HG03095 (cell line): ENCODE measurements around the gene SLX4.

Experiments used
- ATAC-seq: cut with Tn5 transposase; IDR thresholded peaks from one replicate; pipeline ENCODE4 v1.9.1; 2021; ENCODE audit warnings: moderate library complexity; ENCODE audit not compliant: unreplicated experiment

The SLX4 gene

GRCh38 chr16:3561626-3562025, 49.8 kb downstream of the SLX4 start:
- ATAC-seq: no peak

GRCh38 chr16:3554351-3554928, 57.0 kb downstream of the SLX4 start:
- ATAC-seq: no peak

- ATAC-seq: no peak
These were observed 58.1 kb downstream of the SLX4 start for GRCh38 chr16:3553138-3553923.

- ATAC-seq: no peak
These were observed 60.3 kb downstream of the SLX4 start for GRCh38 chr16:3550851-3551847.

GRCh38 chr16:3549906-3550305, 61.5 kb downstream of the SLX4 start:
- no peak for ATAC-seq

- ATAC-seq: no peak
These were observed 62.5 kb downstream of the SLX4 start for GRCh38 chr16:3548859-3549258.

- no peak for ATAC-seq
These were observed 63.0 kb downstream of the SLX4 start for GRCh38 chr16:3548445-3548844.

- ATAC-seq: no peak
These were observed 64.3 kb downstream of the SLX4 start for GRCh38 chr16:3546986-3547682.

- no peak for ATAC-seq
These were observed 68.6 kb downstream of the SLX4 start for GRCh38 chr16:3542601-3543373.

- no peak for ATAC-seq
These were observed 69.8 kb downstream of the SLX4 start for GRCh38 chr16:3541527-3542155.

- no peak for ATAC-seq
These were observed 73.2 kb downstream of the SLX4 start for GRCh38 chr16:3538222-3538621.

- ATAC-seq: no peak
These were observed 74.6 kb downstream of the SLX4 start for GRCh38 chr16:3536851-3537250.

GRCh38 chr16:3536271-3536731, 75.1 kb downstream of the SLX4 start:
- ATAC-seq: no peak

- no peak for ATAC-seq
These were observed 77.3 kb downstream of the SLX4 start for GRCh38 chr16:3534126-3534525.

GRCh38 chr16:3532741-3533140, 78.7 kb downstream of the SLX4 start:
- no peak for ATAC-seq
